IMR-90 (cell line): ENCODE results near the gene GAREM2. TPM values are rescaled to one million over a fixed set of nuclear protein-coding genes. Genes with fewer than 3 reads are reported as not detected.

Experiments
- ATAC-seq: fragments of 200-7000 bp; cut with Tn5 transposase; 2 replicates; pipeline ENCODE4 v1.9.1; 2020; ENCODE audit warnings: low read depth, mild to moderate bottlenecking, moderate library complexity
- BruUV-seq: library from RNA; stranded (reverse); fragments of 400-500 nt; replicated peaks from 2 replicates; lab custom pipeline; 2021; lab: Mats Ljungman, UMichigan
- CTCF ChIA-PET: fragments of 300-600 bp; formaldehyde crosslinking; extraction: SDS; loops from one replicate; lab custom pipeline; 2021; ENCODE audit warnings: antibody characterized with exemption; lab: Yijun Ruan, JAX
- POLR2A ChIA-PET: fragments of 300-600 bp; sonication (Branson Sonifier 250); formaldehyde crosslinking; loops from one replicate; lab custom pipeline; 2022; ENCODE audit warnings: antibody characterized with exemption; ENCODE audit not compliant: unreplicated experiment; lab: Charles Lee
- DNase-seq: peaks from one replicate; pipeline ENCODE4 v3.0.0; 2013
- H2AFZ ChIP-seq: replicated peaks from 2 replicates; pipeline ENCODE3; 2013; ENCODE audit warnings: low read length, mild to moderate bottlenecking; ENCODE audit not compliant: poor library complexity
- H2AK5ac ChIP-seq: 2 replicates; pipeline ENCODE4 v1.6.1; 2013; ENCODE audit warnings: low read depth, low read length, inconsistent platforms
- H2AK9ac ChIP-seq: replicated peaks from 2 replicates; pipeline ENCODE3; 2013; ENCODE audit warnings: mild to moderate bottlenecking, low read depth, low read length, moderate library complexity; ENCODE audit not compliant: poor library complexity
- H2BK120ac ChIP-seq: 2 replicates; pipeline ENCODE4 v1.6.1; 2013; ENCODE audit warnings: low read depth, low read length, inconsistent platforms
- H2BK15ac ChIP-seq: 3 replicates; pipeline ENCODE4 v1.6.1; 2013; ENCODE audit warnings: low read depth, low read length, inconsistent platforms
- H2BK20ac ChIP-seq: 2 replicates; pipeline ENCODE4 v1.6.1; 2013; ENCODE audit warnings: low read depth, mild to moderate bottlenecking, inconsistent platforms, low read length, moderate library complexity
- H2BK5ac ChIP-seq: 2 replicates; pipeline ENCODE4 v1.6.1; 2013; ENCODE audit warnings: mild to moderate bottlenecking, low read depth, low read length, inconsistent platforms; ENCODE audit not compliant: poor library complexity, severe bottlenecking
- H3K14ac ChIP-seq: replicated peaks from 2 replicates; pipeline ENCODE4 v1.6.1; 2013; ENCODE audit warnings: low read depth, low read length, inconsistent platforms
- H3K18ac ChIP-seq: 2 replicates; pipeline ENCODE4 v1.6.1; 2013; ENCODE audit warnings: low read depth, low read length, control low read depth
- H3K23ac ChIP-seq: 2 replicates; pipeline ENCODE4 v1.6.1; 2013; ENCODE audit warnings: low read depth, low read length, inconsistent platforms
- H3K27ac ChIP-seq: 2 replicates; pipeline ENCODE4 v1.5.1; 2013; ENCODE audit warnings: mild to moderate bottlenecking, control low read depth, low read length; ENCODE audit not compliant: insufficient read depth
- H3K27me3 ChIP-seq: 2 replicates; pipeline ENCODE4 v1.6.1; 2013; ENCODE audit warnings: low read length; ENCODE audit not compliant: control insufficient read depth, insufficient read depth
- H3K36me3 ChIP-seq: 2 replicates; pipeline ENCODE4 v1.6.1; 2013; ENCODE audit warnings: low read length, mixed read lengths; ENCODE audit not compliant: control insufficient read depth, insufficient read depth
- H3K4ac ChIP-seq: 2 replicates; pipeline ENCODE4 v1.6.1; 2013; ENCODE audit warnings: low read depth, low read length, inconsistent platforms
- H3K4me1 ChIP-seq: 2 replicates; pipeline ENCODE4 v1.6.1; 2013; ENCODE audit warnings: low read length, mixed read lengths; ENCODE audit not compliant: control insufficient read depth, insufficient read depth
- H3K4me2 ChIP-seq: 2 replicates; pipeline ENCODE4 v1.6.1; 2013; ENCODE audit warnings: low read depth, mild to moderate bottlenecking, control low read depth, low read length, moderate library complexity
- H3K4me3 ChIP-seq: 2 replicates; pipeline ENCODE4 v1.5.1; 2013; ENCODE audit warnings: low read depth, mild to moderate bottlenecking, control low read depth, low read length, moderate library complexity; ENCODE audit not compliant: insufficient read depth
- H3K56ac ChIP-seq: 2 replicates; pipeline ENCODE4 v1.6.1; 2013; ENCODE audit warnings: low read length, inconsistent platforms; ENCODE audit not compliant: insufficient read depth; ENCODE audit errors: extremely low read depth
- H3K79me1 ChIP-seq, 2 experiments: 2 replicates each; pipeline ENCODE4 v1.6.1; 2013; ENCODE audit warnings: low read length in 2 of 2, inconsistent platforms in 1 of 2, low read depth in 1 of 2
- H3K9ac ChIP-seq: 2 replicates; pipeline ENCODE4 v1.6.1; 2013; ENCODE audit warnings: low read depth, low read length, control low read depth
- H3K9me1 ChIP-seq: 2 replicates; pipeline ENCODE4 v1.6.1; 2013; ENCODE audit warnings: low read length, inconsistent platforms; ENCODE audit not compliant: insufficient read depth
- H3K9me3 ChIP-seq: 2 replicates; pipeline ENCODE4 v1.6.1; 2013; ENCODE audit warnings: low read length; ENCODE audit not compliant: control insufficient read depth, insufficient read depth
- H4K20me1 ChIP-seq: 2 replicates; pipeline ENCODE4 v1.6.1; 2013; ENCODE audit warnings: low read length, inconsistent platforms; ENCODE audit not compliant: insufficient read depth
- H4K5ac ChIP-seq: 2 replicates; pipeline ENCODE4 v1.6.1; 2013; ENCODE audit warnings: mild to moderate bottlenecking, low read depth, low read length, control low read depth
- H4K8ac ChIP-seq, 2 experiments: 2 replicates each; pipeline ENCODE4 v1.6.1; 2013; ENCODE audit warnings: low read depth in 2 of 2, low read length in 2 of 2, control low read depth in 1 of 2, inconsistent platforms in 1 of 2
- H4K91ac ChIP-seq: 2 replicates; pipeline ENCODE4 v1.6.1; 2013; ENCODE audit warnings: low read depth, low read length, inconsistent platforms; ENCODE audit not compliant: insufficient read depth
- BHLHE40 ChIP-seq: fragments of 150-350 bp; IDR thresholded peaks from 2 replicates; pipeline ENCODE4 v1.6.1; 2016; ENCODE audit warnings: mild to moderate bottlenecking, low read depth, low read length
- CTCF ChIP-seq: conservative IDR thresholded peaks from 2 replicates; pipeline ENCODE4 v1.5.1; 2012; ENCODE audit warnings: mild to moderate bottlenecking, low read depth, low read length, improper control_type of control experiment
- ELK1 ChIP-seq: fragments of 150-350 bp; IDR thresholded peaks from 2 replicates; pipeline ENCODE4 v1.6.1; 2016; ENCODE audit warnings: low read depth, mild to moderate bottlenecking, low read length, moderate library complexity, borderline replicate concordance
- FOS ChIP-seq: fragments of 150-350 bp; IDR thresholded peaks from 2 replicates; pipeline ENCODE4 v1.6.1; 2016; ENCODE audit warnings: low read depth, low read length
- MAZ ChIP-seq: IDR thresholded peaks from 2 replicates; pipeline ENCODE4 v1.6.1; 2012; ENCODE audit warnings: low read depth, mild to moderate bottlenecking, low read length, improper control_type of control experiment, moderate library complexity, borderline replicate concordance
- MXI1 ChIP-seq: IDR thresholded peaks from 2 replicates; pipeline ENCODE4 v1.6.1; 2012; ENCODE audit warnings: low read depth, mild to moderate bottlenecking, low read length, moderate library complexity, borderline replicate concordance
- NFE2L2 ChIP-seq: fragments of 150-350 bp; IDR thresholded peaks from 2 replicates; pipeline ENCODE4 v1.6.1; 2016; ENCODE audit warnings: low read depth, mild to moderate bottlenecking, low read length
- RAD21 ChIP-seq: IDR thresholded peaks from 2 replicates; pipeline ENCODE4 v1.6.1; 2012; ENCODE audit warnings: low read length, improper control_type of control experiment
- SMC3 ChIP-seq: fragments of 150-350 bp; IDR thresholded peaks from 2 replicates; pipeline ENCODE4 v1.6.1; 2016; ENCODE audit warnings: low read depth, mild to moderate bottlenecking, antibody characterized with exemption, low read length, moderate library complexity
- WGBS, 2 experiments: methylation state at CpG; one replicate each; pipeline versions ENCODE4 v1.1.5 to v1.1.7; 2013; ENCODE audit warnings: missing lambda C conversion rate in 2 of 2; ENCODE audit not compliant: insufficient read length in 1 of 2; ENCODE audit errors: extremely low coverage in 2 of 2; 5-methylcytosine and 5-hydroxymethylcytosine counted together
- dilution Hi-C: fragments of 300-500 bp; cut with HindIII; formaldehyde crosslinking; loops from one replicate; pipeline ENCODE4 v1.14.3; 2018; ENCODE audit warnings: low sequenced_read_pairs; ENCODE audit not compliant: unreplicated experiment
- in situ Hi-C: fragments of 300-500 bp; cut with MboI; formaldehyde crosslinking; loops from 3 replicates; pipeline ENCODE4 v1.14.3; 2019; ENCODE audit warnings: low sequenced_read_pairs, inconsistent platforms, mixed read lengths
- intact Hi-C: fragments of 100-400 bp; cut with micrococcal nuclease; formaldehyde crosslinking; loops from 2 replicates; pipeline ENCODE4 v1.10.0; 2022
- polyA plus RNA-seq, 3 experiments: library from polyadenylated mRNA; depleted of rRNA; stranded (reverse); fragments of >200 nt; gene quantifications; 2 replicates each; pipeline ENCODE4 v1.2.3, GENCODE V29; 2012; ENCODE audit warnings: low replicate concordance in 1 of 3
- total RNA-seq: library from RNA; depleted of rRNA; stranded (reverse); fragments of >200 nt; gene quantifications from 2 replicates; pipeline ENCODE4 v1.2.3, GENCODE V29; 2012

The GAREM2 gene
- total and polyA plus RNA-seq, 2 of the 4 experiments (the other 2 are of a cell fraction): 0.36 to 1.8 TPM

- Histone ChIP-seq H3K14ac (no peak overlapping the region), H3K4me1 (no peaks in the 10 kb centered on the region), H4K20me1 (peaks cover 8% of the 10 kb centered on the region; the same call in 1 of the 2 replicates), H3K27me3 (no peaks in the 10 kb centered on the region), H3K4me2 (no peak overlapping the region), H3K9ac (no peak overlapping the region), H2AFZ (no peak overlapping the region), H2AK5ac (no peak overlapping the region), H3K27ac (no peak overlapping the region), H4K8ac (no peak overlapping the region), H3K23ac (no peak overlapping the region), H3K4ac (no peak overlapping the region), H3K9me3 (no peaks in the 10 kb centered on the region), H3K36me3 (peaks cover 38% of the 10 kb centered on the region), H3K56ac (no peak overlapping the region), H3K4me3 (no peak overlapping the region), H2BK15ac (no peak overlapping the region), H3K18ac (no peak overlapping the region), H4K91ac (no peak overlapping the region), H2BK120ac (no peak overlapping the region), H2BK5ac (no peak overlapping the region), H2BK20ac (no peak overlapping the region), H3K9me1 (0 out of 2 replicates have a peak, but pooled peaks cover 3% of the 10 kb centered on the region), H3K79me1 (peaks cover 15 to 20% of the 10 kb centered on the region in 2 experiments), H4K5ac (no peak overlapping the region), H2AK9ac (no peak overlapping the region)
- ChIA-PET POLR2A (no interaction called here), CTCF (interaction anchor here (0.6 kb wide), 1 partner anchor 1035 kb away, joined by 5 read pairs; no protein-coding TSS in a partner anchor)
- BruUV-seq: no TSS peak
- dilution Hi-C loops (no loop called here), intact Hi-C loops (loop anchor here (5.0 kb wide), 1 partner anchor 33 kb away; no protein-coding TSS in a partner anchor), in situ Hi-C loops (no loop called here)
- ATAC-seq (no peak), DNase-seq (no peak)
- TF ChIP-seq BHLHE40 (no peak), SMC3 (no peak), RAD21 (0 out of 2 replicates have a peak, but pooled peaks have one; percentile 19), MAZ (no peak), ELK1 (no peak), MXI1 (no peak), CTCF (0 out of 2 replicates have a peak, but pooled peaks have one; percentile 14), FOS (no peak), NFE2L2 (no peak)
- 100% methylated on average over 1 of the region's 9 CpGs; no CpG with 5 or more reads in 1 of the 2 experiments for WGBS, 2 experiments
These were observed 62.2 kb downstream of the GAREM2 start for GRCh38 chr2:26235089-26235488.
